Measurements from ENCODE around the gene AGAP6.
"Not testable (repeated sequence)": the region's sequence is repeated elsewhere in the genome, so short reads cannot be mapped to it uniquely, and the experiment has no call there.

The AGAP6 gene

GRCh38 chr10:49988376-49988775 is at the start of gene AGAP6:
TSS of gene AGAP6 (plus strand) at chr10:49988406. CDS start at chr10:49988716, 310 bp downstream.
- not testable (repeated sequence) for DNase-seq

- DNase-seq, result peak; percentile 78
Measured at GRCh38 chr10:49941447-49942338, 46.5 kb upstream of the AGAP6 start, which contains the start of the genes PARG and TIMM23B. TSS of gene PARG (minus strand) at chr10:49942027. CDS start at chr10:49941725, 302 bp downstream. TSS of gene TIMM23B (plus strand) at chr10:49942053. CDS start at chr10:49942195, 142 bp downstream.

- not testable (repeated sequence) for DNase-seq
Measured at GRCh38 chr10:49942339-49942705, 45.9 kb upstream of the AGAP6 start.

- DNase-seq, result not testable (repeated sequence)
Measured at GRCh38 chr10:49943607-49944006, 44.6 kb upstream of the AGAP6 start.

- not testable (repeated sequence) for DNase-seq
Measured at GRCh38 chr10:49948142-49948541, 40.1 kb upstream of the AGAP6 start.

GRCh38 chr10:49948737-49949136 is 39.5 kb upstream of the AGAP6 start:
- DNase-seq, result not testable (repeated sequence)

DNA sequence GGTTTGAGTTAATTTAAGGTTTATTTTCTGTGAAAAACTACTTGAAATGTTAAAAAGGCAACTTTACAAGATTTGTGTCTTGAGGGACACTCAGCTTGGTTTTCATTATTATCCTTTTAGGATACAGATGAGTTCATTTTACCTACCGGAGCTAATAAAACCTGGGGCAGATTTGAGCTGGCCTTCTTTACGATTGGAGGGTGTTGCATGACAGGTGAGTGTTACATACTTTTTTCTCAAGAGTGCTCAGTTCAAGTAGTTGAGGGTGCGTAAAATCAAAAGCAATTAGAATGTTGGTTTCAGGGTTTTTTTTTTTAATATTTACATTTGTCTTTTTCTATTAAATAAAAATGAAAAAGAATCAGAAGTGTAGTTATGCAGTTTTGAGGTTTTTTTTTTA is 36.2 kb upstream of the AGAP6 start:
- DNase-seq, result not testable (repeated sequence)

DNA sequence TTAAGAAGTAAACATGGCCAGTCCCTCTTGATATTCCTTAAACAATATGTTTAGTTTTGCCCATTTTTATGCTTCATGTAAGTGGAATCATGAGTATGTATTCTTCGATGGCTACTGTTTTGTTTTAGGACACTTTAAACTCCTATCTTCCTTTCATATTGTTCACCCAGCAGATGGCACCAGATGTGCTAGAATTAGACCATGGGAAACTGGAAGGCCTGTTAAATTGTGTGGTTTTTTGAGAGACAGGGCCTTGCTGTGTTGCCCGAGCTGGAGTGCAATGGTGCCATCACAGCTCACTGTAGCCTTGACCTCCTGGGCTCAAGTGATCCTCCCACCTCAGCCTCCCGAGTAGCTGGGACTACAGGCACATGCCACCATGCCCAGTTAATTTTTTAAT is 35.1 kb upstream of the AGAP6 start:
- not testable (repeated sequence) for DNase-seq

DNA sequence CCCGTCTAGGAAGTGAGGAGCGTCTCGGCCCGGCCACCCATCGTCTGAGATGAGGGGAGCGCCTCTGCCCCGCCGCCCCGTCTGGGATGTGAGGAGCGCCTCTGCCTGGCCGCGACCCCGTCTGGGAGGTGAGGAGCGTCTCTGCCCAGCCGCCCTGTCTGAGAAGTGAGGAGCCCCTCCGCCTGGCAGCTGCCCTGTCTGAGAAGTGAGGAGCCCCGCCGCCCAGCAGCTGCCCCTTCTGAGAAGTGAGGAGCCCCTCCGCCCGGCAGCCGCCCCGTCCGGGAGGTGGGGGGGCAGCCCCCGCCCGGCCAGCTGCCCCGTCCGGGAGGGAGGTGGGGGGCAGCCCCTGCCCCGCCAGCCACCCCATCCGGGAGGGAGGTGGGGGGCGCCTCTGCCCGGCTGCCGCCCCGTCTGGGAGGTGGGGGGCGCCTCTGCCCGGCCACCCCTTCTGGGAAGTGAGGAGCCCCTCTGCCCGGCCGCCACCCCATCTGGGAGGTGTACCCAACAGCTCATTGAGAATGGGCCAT is 17.8 kb upstream of the AGAP6 start:
- not testable (repeated sequence) for DNase-seq

DNA sequence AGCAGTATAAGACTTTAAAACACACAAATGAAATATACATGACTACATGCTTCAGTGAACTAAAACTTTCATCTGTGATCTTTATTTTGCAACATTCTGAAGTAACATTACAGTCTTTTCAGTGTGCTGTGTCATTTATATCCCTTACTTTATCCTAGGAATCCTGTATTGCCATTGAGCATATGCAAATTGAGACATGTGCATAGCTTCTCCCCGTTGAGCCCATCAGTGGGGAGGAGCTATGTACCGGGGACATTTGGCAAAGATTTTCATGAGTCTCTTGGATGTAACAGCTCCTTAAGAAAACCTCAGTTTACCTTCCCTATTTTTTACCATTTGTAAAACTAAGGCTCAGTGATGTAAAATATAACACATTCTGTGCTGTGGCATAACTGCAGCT is 16.7 kb upstream of the AGAP6 start:
- DNase-seq, result not testable (repeated sequence)

DNA sequence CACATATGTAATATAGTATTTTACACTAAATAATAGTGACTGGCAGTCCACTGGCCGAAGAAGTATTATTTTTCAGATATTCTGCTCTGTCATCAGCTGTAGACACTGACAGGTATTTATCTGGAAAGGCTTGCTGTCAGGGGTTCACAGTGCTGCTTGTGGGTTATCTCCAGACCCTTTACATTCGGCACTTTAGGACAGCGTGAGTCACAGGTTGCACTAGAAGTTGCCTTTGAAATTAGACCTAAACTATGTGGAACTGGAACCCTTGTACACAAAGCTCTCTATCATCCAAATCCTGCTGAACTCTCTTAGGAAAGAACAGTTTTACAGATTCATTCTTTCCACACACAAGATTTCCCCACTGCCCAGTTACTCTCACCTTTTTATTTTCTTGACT is 16.1 kb upstream of the AGAP6 start:
- DNase-seq, result not testable (repeated sequence)

- DNase-seq, result not testable (repeated sequence)
Measured at GRCh38 chr10:49977756-49978155, 10.4 kb upstream of the AGAP6 start.

DNA sequence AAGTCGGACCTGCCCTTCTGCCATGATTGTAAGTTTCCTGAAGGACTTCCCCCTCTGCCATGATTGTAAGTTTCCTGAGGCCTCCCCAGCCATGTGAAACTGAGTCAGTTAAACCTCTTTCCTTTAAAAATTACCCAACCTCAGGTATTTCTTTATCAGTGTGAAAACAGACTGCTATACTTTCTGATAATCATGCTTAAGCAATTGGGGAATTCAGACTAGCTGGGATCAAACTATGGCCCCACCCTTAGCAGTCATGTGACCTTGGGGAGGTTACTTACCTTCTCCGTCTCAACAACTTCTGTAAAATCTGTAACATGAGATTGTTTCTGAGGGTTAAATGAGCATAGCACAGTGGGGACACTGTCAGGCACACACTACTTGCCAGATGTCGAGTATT is 999 bp upstream of the AGAP6 start:
- not testable (repeated sequence) for DNase-seq

DNA sequence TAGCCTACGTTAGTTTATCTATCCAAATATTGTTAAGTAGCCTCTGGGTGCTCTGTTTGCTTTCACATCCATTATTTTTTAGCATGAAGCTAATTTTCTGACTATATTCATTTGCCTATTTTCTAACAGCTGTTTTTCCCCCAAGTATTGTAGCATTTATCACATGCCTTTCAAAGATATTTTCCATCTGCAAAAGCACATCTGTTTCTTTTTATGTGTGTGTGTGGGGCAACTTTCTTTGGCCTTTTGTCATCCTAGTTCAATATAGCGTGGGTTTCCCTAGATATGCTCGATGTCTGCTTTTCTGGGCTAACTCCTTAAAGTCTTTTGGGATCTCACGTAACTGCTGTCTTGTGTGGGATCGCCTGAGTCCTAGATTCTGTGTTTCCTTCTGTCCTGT is 7.1 kb downstream of the AGAP6 start:
- not testable (repeated sequence) for DNase-seq

- not testable (repeated sequence) for DNase-seq
Measured at GRCh38 chr10:50014024-50014423, 25.8 kb downstream of the AGAP6 start.

DNA sequence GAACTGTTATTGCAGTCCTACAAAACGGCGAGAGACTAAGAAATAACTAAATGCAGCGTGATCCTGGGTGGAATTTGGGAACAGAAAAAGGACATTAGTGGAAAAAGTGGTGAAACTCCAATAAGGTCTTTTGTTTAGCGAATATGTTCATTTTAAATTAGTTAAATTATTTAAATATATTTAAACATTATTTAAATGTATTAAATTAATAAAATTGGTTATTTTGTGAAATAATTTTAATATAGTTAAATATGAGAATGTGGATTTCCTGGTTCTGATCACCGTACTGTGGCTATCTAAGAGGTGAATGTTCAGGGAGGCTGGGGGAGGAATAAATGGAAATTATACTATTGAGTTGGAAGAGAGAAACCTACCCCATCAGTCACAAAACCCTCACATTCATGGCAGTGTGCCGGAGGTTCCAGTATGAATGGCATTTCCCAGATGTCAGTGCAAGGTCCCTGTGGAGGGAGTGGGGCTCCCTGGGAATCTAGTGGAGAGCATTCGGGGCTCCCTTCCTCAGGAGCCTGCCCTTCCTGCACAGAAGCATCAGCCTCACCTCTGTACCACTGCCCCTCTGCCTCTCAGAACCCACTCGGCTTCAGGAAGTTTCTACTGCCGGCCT is 27.5 kb downstream of the AGAP6 start:
- DNase-seq, result not testable (repeated sequence)

- not testable (repeated sequence) for DNase-seq
Measured at GRCh38 chr10:50016926-50017325, 28.7 kb downstream of the AGAP6 start.

GRCh38 chr10:50017646-50018045 is 29.4 kb downstream of the AGAP6 start:
- DNase-seq, result not testable (repeated sequence)

DNA sequence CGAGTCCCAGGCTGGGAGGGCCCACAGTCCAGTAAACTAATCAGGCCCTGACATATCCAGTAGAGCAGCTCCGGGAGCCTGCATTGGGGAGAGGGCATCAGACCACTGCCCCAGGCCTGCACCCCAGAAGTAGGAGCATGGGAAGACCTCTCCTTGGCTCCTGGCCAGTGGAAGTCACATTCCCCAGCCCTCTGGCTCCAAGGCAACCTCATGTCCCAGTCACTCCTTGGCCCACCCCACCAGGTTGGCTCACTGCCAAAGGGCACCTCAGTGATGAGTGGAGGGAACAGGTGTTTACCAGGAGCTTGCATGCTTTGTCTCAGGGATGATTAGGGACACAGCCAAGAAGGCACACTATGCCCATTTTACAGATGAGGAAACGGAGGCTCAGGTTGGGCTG is 31.1 kb downstream of the AGAP6 start:
- not testable (repeated sequence) for DNase-seq

- not testable (repeated sequence) for DNase-seq
Measured at GRCh38 chr10:50020451-50021024, 32.3 kb downstream of the AGAP6 start.

GRCh38 chr10:50021646-50022045 is 33.4 kb downstream of the AGAP6 start:
- no peak for DNase-seq

GRCh38 chr10:50024716-50025383 is 36.6 kb downstream of the AGAP6 start:
- not testable (repeated sequence) for DNase-seq

- no peak for DNase-seq
Measured at GRCh38 chr10:50025627-50026026, 37.4 kb downstream of the AGAP6 start.

All from CD4-positive, alpha-beta T cell treated with Interleukin-15 for 1 hour (primary cell).